Fibroblast of the aortic adventitia (primary cell): Measurements from ENCODE around the gene VTI1A. TPM values are rescaled to one million over a fixed set of nuclear protein-coding genes. Genes with fewer than 3 reads are reported as not detected.

Experiments
- DNase-seq: peaks from one replicate; pipeline ENCODE4 v3.0.0-alpha.2; 2010; ENCODE audit warnings: low read depth
- H3K4me3 ChIP-seq: 2 replicates; pipeline ENCODE4 v1.5.1; 2011; ENCODE audit warnings: low read depth, mild to moderate bottlenecking, control low read depth, low read length, moderate library complexity
- CTCF ChIP-seq: IDR thresholded peaks from 2 replicates; pipeline ENCODE4 v1.5.1; 2011; ENCODE audit warnings: mild to moderate bottlenecking, low read length, control low read depth, inconsistent platforms; ENCODE audit not compliant: insufficient read depth
- total RNA-seq: library from RNA; depleted of rRNA; stranded (reverse); fragments of >200 nt; gene quantifications from 2 replicates; pipeline ENCODE4 v1.2.3, GENCODE V29; 2012; ENCODE audit warnings: low replicate concordance

The VTI1A gene
- total RNA-seq, 1 donor: 44.5 TPM

DNA sequence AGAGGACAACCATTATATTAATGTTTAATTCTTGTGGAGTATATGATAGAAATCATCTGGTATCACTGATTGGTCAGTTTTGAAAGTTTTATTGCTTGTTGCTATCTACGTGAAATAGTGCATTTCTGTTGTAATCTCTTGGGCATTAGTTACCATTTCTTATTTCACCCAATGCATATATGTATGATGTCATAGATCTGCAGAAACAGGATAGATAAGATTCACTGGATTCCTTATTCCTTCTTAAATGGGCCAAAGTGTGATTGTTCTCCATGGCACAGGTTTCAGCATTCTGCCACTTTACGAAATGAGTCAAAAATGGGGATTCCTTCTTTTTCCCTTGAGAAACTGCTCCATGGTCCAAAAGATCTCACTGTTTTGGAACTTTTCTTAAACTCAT lies 56.6 kb downstream of the VTI1A start:
- no peak overlapping the region for H3K4me3 ChIP-seq
- no peak for TF ChIP-seq CTCF
- DNase-seq: no peak

- no peak overlapping the region for H3K4me3 ChIP-seq
- no peak for TF ChIP-seq CTCF
- DNase-seq: peak; percentile 15
Observed at GRCh38 chr10:112507046-112507445, 60.0 kb downstream of the VTI1A start.

GRCh38 chr10:112507988-112508387 lies 61.0 kb downstream of the VTI1A start:
- no peak for DNase-seq
- H3K4me3 ChIP-seq: no peak overlapping the region
- no peak for TF ChIP-seq CTCF

GRCh38 chr10:112509558-112510291 lies 62.7 kb downstream of the VTI1A start:
- no peak for TF ChIP-seq CTCF
- DNase-seq: no peak

GRCh38 chr10:112510384-112510783 lies 63.4 kb downstream of the VTI1A start:
- no peak overlapping the region for H3K4me3 ChIP-seq
- DNase-seq: no peak
- no peak for TF ChIP-seq CTCF

More at GRCh38 chr10:112509558-112510291, 62.7 kb downstream of the VTI1A start:
- no peak overlapping the region for H3K4me3 ChIP-seq

DNA sequence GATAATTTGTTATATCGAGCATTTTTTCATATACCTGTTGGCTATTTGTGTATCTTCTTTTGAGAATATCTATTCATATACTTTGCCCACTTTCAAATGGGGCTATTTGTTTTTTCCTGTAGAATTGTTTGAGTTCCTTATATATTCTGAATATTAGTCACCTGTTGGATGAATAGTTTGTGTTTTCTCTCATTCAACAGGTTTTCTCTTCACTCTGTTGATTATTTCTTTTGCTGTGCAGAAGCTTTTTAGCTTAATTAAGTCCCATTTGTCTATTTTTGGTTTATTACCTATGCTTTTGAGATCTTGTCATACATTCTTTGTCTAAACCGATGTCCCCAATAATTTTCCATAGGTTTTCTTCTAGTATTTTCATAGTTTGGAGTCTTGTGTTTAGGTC lies 65.3 kb downstream of the VTI1A start:
- TF ChIP-seq CTCF: no peak
- DNase-seq: no peak
- H3K4me3 ChIP-seq: no peak overlapping the region

- DNase-seq: no peak
- H3K4me3 ChIP-seq: no peak overlapping the region
- no peak for TF ChIP-seq CTCF
Observed at GRCh38 chr10:112515126-112515525, 68.1 kb downstream of the VTI1A start.
